ENCODE data around the gene PALM2AKAP2.

DNA sequence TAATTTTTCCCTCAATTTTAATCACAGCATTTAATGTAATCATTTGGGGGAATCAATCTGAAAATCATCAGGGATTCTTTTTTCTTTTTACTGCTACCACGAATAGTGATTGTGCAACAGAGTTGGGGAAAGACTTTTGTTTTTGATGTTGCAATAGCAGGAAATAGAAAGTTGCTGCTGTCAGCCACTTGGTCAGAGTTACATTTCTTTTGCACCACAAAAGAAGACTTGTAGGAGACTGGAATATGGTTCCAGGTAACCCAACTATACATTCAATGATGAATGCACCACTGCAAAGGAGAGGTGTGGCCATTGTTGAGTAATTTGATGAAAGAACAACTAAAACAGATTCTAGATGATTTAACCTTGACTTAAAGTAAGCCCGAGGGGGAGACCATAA, 46.3 kb upstream of the PALM2AKAP2 start:
- TF ChIP-seq, protein P1, sequence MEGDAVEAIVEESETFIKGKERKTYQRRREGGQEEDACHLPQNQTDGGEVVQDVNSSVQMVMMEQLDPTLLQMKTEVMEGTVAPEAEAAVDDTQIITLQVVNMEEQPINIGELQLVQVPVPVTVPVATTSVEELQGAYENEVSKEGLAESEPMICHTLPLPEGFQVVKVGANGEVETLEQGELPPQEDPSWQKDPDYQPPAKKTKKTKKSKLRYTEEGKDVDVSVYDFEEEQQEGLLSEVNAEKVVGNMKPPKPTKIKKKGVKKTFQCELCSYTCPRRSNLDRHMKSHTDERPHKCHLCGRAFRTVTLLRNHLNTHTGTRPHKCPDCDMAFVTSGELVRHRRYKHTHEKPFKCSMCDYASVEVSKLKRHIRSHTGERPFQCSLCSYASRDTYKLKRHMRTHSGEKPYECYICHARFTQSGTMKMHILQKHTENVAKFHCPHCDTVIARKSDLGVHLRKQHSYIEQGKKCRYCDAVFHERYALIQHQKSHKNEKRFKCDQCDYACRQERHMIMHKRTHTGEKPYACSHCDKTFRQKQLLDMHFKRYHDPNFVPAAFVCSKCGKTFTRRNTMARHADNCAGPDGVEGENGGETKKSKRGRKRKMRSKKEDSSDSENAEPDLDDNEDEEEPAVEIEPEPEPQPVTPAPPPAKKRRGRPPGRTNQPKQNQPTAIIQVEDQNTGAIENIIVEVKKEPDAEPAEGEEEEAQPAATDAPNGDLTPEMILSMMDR (IDR thresholded peaks at IDR 0.05; ENCODE audit: borderline replicate concordance, extremely low read depth, low read length, poor library complexity, severe bottlenecking): no peak
- TF ChIP-seq EZH2 (IDR thresholded peaks at IDR 0.05; ENCODE audit: borderline replicate concordance, low read depth, low read length, severe bottlenecking): no peak
